ENCODE data around the gene FBXO4.

FBXO4 gene

GRCh38 chr5:41924872-41925554, at the start of gene FBXO4:
FBXO4 (plus strand) TSS chr5:41925281; CDS start chr5:41925310, 29 bp downstream.
- H3K9ac ChIP-seq (ENCODE audit: low read length), result peak within 1 kb of the TSS; percentile 83
- H3K9me3 ChIP-seq (ENCODE audit: control insufficient read depth, insufficient read depth, low read depth, low read length), result no peaks in the 10 kb centered on the region
- no peak within 1 kb of the TSS; the same call in 1 of the 2 replicates for H3K27ac ChIP-seq (ENCODE audit: low read depth, low read length)
- H3K4me3 ChIP-seq (ENCODE audit: low read depth, low read length), result peak within 1 kb of the TSS; percentile 67
- H3K4me1 ChIP-seq (ENCODE audit: control insufficient read depth, insufficient read depth, low read length), result peaks cover 6% of the 10 kb centered on the region; the same call in 1 of the 2 replicates
- no peaks in the 10 kb centered on the region for H3K27me3 ChIP-seq (ENCODE audit: control insufficient read depth, insufficient read depth, low read length)
- peaks cover 5% of the 10 kb centered on the region for H3K36me3 ChIP-seq (ENCODE audit: control insufficient read depth, insufficient read depth, low read length)

GRCh38 chr5:41876678-41877077, 48.4 kb upstream of the FBXO4 start:
- no peak overlapping the region for H3K4me3 ChIP-seq (ENCODE audit: low read depth, low read length)
- peaks cover 5% of the 10 kb centered on the region for H3K27me3 ChIP-seq (ENCODE audit: control insufficient read depth, insufficient read depth, low read length)
- H3K9me3 ChIP-seq (ENCODE audit: control insufficient read depth, insufficient read depth, low read depth, low read length), result peaks cover 2% of the 10 kb centered on the region; the same call in 1 of the 2 replicates
- H3K4me1 ChIP-seq (ENCODE audit: control insufficient read depth, insufficient read depth, low read length), result no peaks in the 10 kb centered on the region; the same call in 1 of the 2 replicates
- H3K27ac ChIP-seq (ENCODE audit: low read depth, low read length), result no peak overlapping the region
- H3K36me3 ChIP-seq (ENCODE audit: control insufficient read depth, insufficient read depth, low read length), result no peaks in the 10 kb centered on the region
- H3K9ac ChIP-seq (ENCODE audit: low read length), result no peak overlapping the region

- no peak overlapping the region for H3K27ac ChIP-seq (ENCODE audit: low read depth, low read length)
- H3K4me1 ChIP-seq (ENCODE audit: control insufficient read depth, insufficient read depth, low read length), result no peaks in the 10 kb centered on the region; the same call in 1 of the 2 replicates
- no peaks in the 10 kb centered on the region for H3K27me3 ChIP-seq (ENCODE audit: control insufficient read depth, insufficient read depth, low read length)
Observed at GRCh38 chr5:41877408-41877807, 47.7 kb upstream of the FBXO4 start.

GRCh38 chr5:41878173-41878572, 46.9 kb upstream of the FBXO4 start:
- H3K27ac ChIP-seq (ENCODE audit: low read depth, low read length), result no peak overlapping the region
- H3K4me3 ChIP-seq (ENCODE audit: low read depth, low read length), result no peak overlapping the region
- peaks cover 2% of the 10 kb centered on the region; the same call in 1 of the 2 replicates for H3K9me3 ChIP-seq (ENCODE audit: control insufficient read depth, insufficient read depth, low read depth, low read length)
- no peaks in the 10 kb centered on the region; the same call in 1 of the 2 replicates for H3K4me1 ChIP-seq (ENCODE audit: control insufficient read depth, insufficient read depth, low read length)
- H3K9ac ChIP-seq (ENCODE audit: low read length), result no peak overlapping the region
- no peaks in the 10 kb centered on the region for H3K36me3 ChIP-seq (ENCODE audit: control insufficient read depth, insufficient read depth, low read length)
- H3K27me3 ChIP-seq (ENCODE audit: control insufficient read depth, insufficient read depth, low read length), result no peaks in the 10 kb centered on the region

More at GRCh38 chr5:41877408-41877807, 47.7 kb upstream of the FBXO4 start:
- no peak overlapping the region for H3K9ac ChIP-seq (ENCODE audit: low read length)
- no peak overlapping the region for H3K4me3 ChIP-seq (ENCODE audit: low read depth, low read length)
- peaks cover 2% of the 10 kb centered on the region; the same call in 1 of the 2 replicates for H3K9me3 ChIP-seq (ENCODE audit: control insufficient read depth, insufficient read depth, low read depth, low read length)
- no peaks in the 10 kb centered on the region for H3K36me3 ChIP-seq (ENCODE audit: control insufficient read depth, insufficient read depth, low read length)

GRCh38 chr5:41878643-41879478, 46.2 kb upstream of the FBXO4 start:
- H3K27me3 ChIP-seq (ENCODE audit: control insufficient read depth, insufficient read depth, low read length), result no peaks in the 10 kb centered on the region
- peaks cover 2% of the 10 kb centered on the region; the same call in 1 of the 2 replicates for H3K9me3 ChIP-seq (ENCODE audit: control insufficient read depth, insufficient read depth, low read depth, low read length)
- no peak overlapping the region for H3K4me3 ChIP-seq (ENCODE audit: low read depth, low read length)
- H3K9ac ChIP-seq (ENCODE audit: low read length), result no peak overlapping the region
- H3K4me1 ChIP-seq (ENCODE audit: control insufficient read depth, insufficient read depth, low read length), result no peaks in the 10 kb centered on the region; the same call in 1 of the 2 replicates
- no peak overlapping the region for H3K27ac ChIP-seq (ENCODE audit: low read depth, low read length)
- no peaks in the 10 kb centered on the region for H3K36me3 ChIP-seq (ENCODE audit: control insufficient read depth, insufficient read depth, low read length)

- Histone ChIP-seq H3K9me3 (ENCODE audit: control insufficient read depth, insufficient read depth, low read depth, low read length) (peaks cover 4% of the 10 kb centered on the region; the same call in 1 of the 2 replicates), H3K27ac (ENCODE audit: low read depth, low read length) (no peak overlapping the region), H3K27me3 (ENCODE audit: control insufficient read depth, insufficient read depth, low read length) (no peaks in the 10 kb centered on the region), H3K36me3 (ENCODE audit: control insufficient read depth, insufficient read depth, low read length) (no peaks in the 10 kb centered on the region), H3K9ac (ENCODE audit: low read length) (no peak overlapping the region), H3K4me1 (ENCODE audit: control insufficient read depth, insufficient read depth, low read length) (no peaks in the 10 kb centered on the region; the same call in 1 of the 2 replicates), H3K4me3 (ENCODE audit: low read depth, low read length) (no peak overlapping the region)
Observed at GRCh38 chr5:41882765-41883164, 42.3 kb upstream of the FBXO4 start.

- H3K4me1 ChIP-seq (ENCODE audit: control insufficient read depth, insufficient read depth, low read length), result no peaks in the 10 kb centered on the region; the same call in 1 of the 2 replicates
- H3K27me3 ChIP-seq (ENCODE audit: control insufficient read depth, insufficient read depth, low read length), result no peaks in the 10 kb centered on the region
- H3K9me3 ChIP-seq (ENCODE audit: control insufficient read depth, insufficient read depth, low read depth, low read length), result peaks cover 5% of the 10 kb centered on the region; the same call in 1 of the 2 replicates
- no peak overlapping the region for H3K4me3 ChIP-seq (ENCODE audit: low read depth, low read length)
- H3K27ac ChIP-seq (ENCODE audit: low read depth, low read length), result no peak overlapping the region
- H3K36me3 ChIP-seq (ENCODE audit: control insufficient read depth, insufficient read depth, low read length), result no peaks in the 10 kb centered on the region
- H3K9ac ChIP-seq (ENCODE audit: low read length), result no peak overlapping the region
Observed at GRCh38 chr5:41883243-41883642, 41.8 kb upstream of the FBXO4 start.

GRCh38 chr5:41883936-41884335, 41.1 kb upstream of the FBXO4 start:
- H3K27ac ChIP-seq (ENCODE audit: low read depth, low read length), result no peak overlapping the region
- no peak overlapping the region for H3K9ac ChIP-seq (ENCODE audit: low read length)

GRCh38 chr5:41885286-41885685, 39.8 kb upstream of the FBXO4 start:
- Histone ChIP-seq H3K9me3 (ENCODE audit: control insufficient read depth, insufficient read depth, low read depth, low read length) (peaks cover 5% of the 10 kb centered on the region; the same call in 1 of the 2 replicates), H3K27me3 (ENCODE audit: control insufficient read depth, insufficient read depth, low read length) (no peaks in the 10 kb centered on the region), H3K4me3 (ENCODE audit: low read depth, low read length) (no peak overlapping the region), H3K36me3 (ENCODE audit: control insufficient read depth, insufficient read depth, low read length) (no peaks in the 10 kb centered on the region), H3K9ac (ENCODE audit: low read length) (no peak overlapping the region), H3K27ac (ENCODE audit: low read depth, low read length) (no peak overlapping the region), H3K4me1 (ENCODE audit: control insufficient read depth, insufficient read depth, low read length) (no peaks in the 10 kb centered on the region)

More at GRCh38 chr5:41883936-41884335, 41.1 kb upstream of the FBXO4 start:
- H3K4me3 ChIP-seq (ENCODE audit: low read depth, low read length), result no peak overlapping the region
- no peaks in the 10 kb centered on the region; the same call in 1 of the 2 replicates for H3K4me1 ChIP-seq (ENCODE audit: control insufficient read depth, insufficient read depth, low read length)
- H3K27me3 ChIP-seq (ENCODE audit: control insufficient read depth, insufficient read depth, low read length), result no peaks in the 10 kb centered on the region
- peaks cover 5% of the 10 kb centered on the region; the same call in 1 of the 2 replicates for H3K9me3 ChIP-seq (ENCODE audit: control insufficient read depth, insufficient read depth, low read depth, low read length)
- no peaks in the 10 kb centered on the region for H3K36me3 ChIP-seq (ENCODE audit: control insufficient read depth, insufficient read depth, low read length)

GRCh38 chr5:41891066-41891707, 33.9 kb upstream of the FBXO4 start:
- H3K9ac ChIP-seq (ENCODE audit: low read length), result no peak overlapping the region
- H3K36me3 ChIP-seq (ENCODE audit: control insufficient read depth, insufficient read depth, low read length), result no peaks in the 10 kb centered on the region
- H3K27me3 ChIP-seq (ENCODE audit: control insufficient read depth, insufficient read depth, low read length), result no peaks in the 10 kb centered on the region
- no peak overlapping the region for H3K4me3 ChIP-seq (ENCODE audit: low read depth, low read length)
- H3K9me3 ChIP-seq (ENCODE audit: control insufficient read depth, insufficient read depth, low read depth, low read length), result peaks cover 5% of the 10 kb centered on the region; the same call in 1 of the 2 replicates
- H3K4me1 ChIP-seq (ENCODE audit: control insufficient read depth, insufficient read depth, low read length), result peaks cover 4% of the 10 kb centered on the region; the same call in 1 of the 2 replicates
- no peak overlapping the region for H3K27ac ChIP-seq (ENCODE audit: low read depth, low read length)

Measured in HUES6 (cell line).